Fibroblast of mammary gland (primary cell): Measurements from ENCODE around the gene MRPL11.

Experiments used
- DNase-seq: peaks from one replicate; pipeline ENCODE4 v3.0.0-alpha.2; 2010; ENCODE audit warnings: low read depth
- H3K4me3 ChIP-seq: 2 replicates; pipeline ENCODE4 v1.5.1; 2011; ENCODE audit warnings: low read depth, mild to moderate bottlenecking, low read length, moderate library complexity; ENCODE audit not compliant: control insufficient read depth
- TF ChIP-seq, protein P1 (sequence below): conservative IDR thresholded peaks from 2 replicates; pipeline ENCODE4 v1.5.1; 2011; ENCODE audit warnings: low read depth, low read length, inconsistent platforms; ENCODE audit not compliant: control insufficient read depth, insufficient read depth

The MRPL11 gene

DNA sequence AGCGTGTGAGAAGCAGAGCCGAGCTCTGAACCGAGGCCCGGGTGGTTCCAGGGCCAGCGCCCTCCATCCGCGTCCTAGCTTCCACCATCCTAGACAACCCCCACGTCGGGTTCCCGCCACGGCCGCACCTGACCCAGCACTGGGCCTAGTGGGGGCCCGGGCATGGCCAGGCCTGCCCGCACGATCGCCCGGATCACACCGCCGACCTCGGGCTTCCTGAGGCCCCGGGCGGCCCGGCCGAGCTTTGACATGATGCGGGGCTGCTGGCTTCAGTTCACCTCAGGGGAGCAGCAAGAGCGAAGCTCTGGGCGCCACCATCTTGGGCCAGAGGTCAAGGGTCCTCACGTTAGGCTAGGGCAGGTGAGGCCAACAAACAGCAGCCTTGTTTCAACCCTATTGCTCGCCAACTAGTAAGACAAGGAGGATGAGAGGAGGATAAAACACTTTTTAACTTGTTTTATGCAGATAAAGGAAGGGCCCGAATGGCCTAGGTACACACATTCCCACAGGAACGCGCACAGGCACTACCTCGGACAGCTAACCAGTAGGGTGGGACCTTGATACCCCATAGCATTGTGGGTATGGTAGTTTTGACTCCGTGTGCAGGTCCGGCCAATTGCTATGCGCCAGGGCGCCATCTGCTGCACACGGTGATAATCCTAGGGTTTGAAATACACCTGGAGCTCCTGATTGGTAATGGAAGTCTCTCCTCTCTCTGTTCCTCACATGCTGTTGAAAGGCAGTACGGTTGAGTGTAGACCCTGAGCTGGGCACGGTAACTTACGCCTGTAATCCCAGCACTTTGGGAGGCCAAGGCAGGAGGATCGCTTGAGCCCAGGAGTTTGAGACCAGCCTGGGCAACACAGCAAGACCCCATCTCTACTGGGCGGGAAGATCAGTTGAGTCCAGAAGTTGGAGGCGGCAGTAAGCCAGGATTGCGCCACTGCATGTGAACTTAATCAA is at the start of gene MRPL11:
TSS of gene MRPL11 (minus strand) at position 345 of the 963 bp plus-strand sequence. CDS start at position 251, 94 bp downstream.
- peak within 1 kb of the TSS; percentile 84 for H3K4me3 ChIP-seq
- DNase-seq: peak; percentile 92
- TF ChIP-seq, protein P1, sequence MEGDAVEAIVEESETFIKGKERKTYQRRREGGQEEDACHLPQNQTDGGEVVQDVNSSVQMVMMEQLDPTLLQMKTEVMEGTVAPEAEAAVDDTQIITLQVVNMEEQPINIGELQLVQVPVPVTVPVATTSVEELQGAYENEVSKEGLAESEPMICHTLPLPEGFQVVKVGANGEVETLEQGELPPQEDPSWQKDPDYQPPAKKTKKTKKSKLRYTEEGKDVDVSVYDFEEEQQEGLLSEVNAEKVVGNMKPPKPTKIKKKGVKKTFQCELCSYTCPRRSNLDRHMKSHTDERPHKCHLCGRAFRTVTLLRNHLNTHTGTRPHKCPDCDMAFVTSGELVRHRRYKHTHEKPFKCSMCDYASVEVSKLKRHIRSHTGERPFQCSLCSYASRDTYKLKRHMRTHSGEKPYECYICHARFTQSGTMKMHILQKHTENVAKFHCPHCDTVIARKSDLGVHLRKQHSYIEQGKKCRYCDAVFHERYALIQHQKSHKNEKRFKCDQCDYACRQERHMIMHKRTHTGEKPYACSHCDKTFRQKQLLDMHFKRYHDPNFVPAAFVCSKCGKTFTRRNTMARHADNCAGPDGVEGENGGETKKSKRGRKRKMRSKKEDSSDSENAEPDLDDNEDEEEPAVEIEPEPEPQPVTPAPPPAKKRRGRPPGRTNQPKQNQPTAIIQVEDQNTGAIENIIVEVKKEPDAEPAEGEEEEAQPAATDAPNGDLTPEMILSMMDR: peak; percentile 64

DNA sequence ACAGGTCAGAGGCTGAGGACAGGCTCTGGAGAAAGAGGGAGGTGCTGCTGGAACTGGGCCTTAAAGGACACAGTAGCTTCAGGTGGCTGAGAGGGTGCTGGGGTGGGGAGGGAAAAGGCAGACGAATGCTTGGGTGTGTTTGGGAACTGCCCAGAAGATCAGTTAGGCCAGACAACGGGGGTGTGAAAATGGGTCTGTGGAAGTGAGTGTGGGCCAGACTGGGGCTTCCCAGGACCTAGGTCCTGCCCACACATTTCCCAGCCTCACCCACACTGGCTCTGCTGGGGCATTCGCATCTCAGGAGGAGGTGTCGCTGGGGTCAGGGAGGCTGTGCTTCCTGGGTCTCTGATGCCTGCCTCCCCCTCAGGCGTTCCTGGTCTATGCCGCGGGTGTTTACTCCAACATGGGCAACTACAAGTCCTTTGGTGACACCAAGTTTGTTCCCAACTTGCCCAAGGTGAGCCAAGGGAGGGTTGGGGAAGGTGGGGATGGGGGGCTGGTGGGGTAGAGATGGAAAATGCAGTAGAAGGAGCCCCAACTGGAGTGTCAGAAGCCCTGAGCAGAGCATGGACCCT is 46.2 kb upstream of the MRPL11 start:
- no peak for DNase-seq
- TF ChIP-seq, protein P1: no peak
- no peak overlapping the region for H3K4me3 ChIP-seq

DNA sequence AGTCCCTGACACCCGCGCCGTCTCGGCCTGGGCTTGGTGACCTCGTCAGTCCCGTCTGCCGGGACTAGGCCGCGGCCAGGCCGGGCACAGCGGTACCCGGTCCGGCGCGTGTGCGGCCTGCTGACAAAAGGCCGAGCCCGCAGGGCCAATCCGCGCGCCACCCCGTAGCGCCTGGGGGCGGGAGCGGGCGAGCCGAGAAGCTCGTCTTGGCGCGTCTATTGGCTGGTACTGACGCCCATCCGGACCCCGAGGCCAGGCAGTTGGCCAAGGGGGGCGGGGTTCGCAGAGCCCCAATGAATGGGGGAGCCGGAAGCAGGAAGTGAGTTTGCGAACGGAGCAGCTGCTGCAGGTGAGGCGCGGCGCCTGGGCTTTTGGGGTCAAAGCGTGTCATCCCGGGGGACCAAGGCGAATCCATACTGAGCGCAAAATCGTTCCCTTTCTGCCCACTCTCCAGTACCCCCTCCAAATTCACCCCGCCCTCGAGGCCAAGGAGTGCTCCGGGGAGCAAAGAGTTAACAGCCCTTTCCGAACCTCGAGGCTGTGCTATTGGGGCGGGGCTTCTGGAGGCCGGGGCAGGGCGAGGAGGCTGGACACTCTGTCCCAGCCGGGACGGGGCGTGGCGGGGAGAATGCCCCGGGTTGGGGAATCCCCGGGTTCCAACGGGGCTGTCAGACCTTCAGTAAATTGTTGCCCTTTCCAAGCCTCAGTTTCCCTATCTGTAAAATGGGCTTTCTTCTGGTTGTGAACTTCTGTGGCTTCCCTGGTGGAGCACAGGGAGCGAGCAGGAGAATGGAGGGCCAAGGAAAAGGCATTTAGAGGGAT is 41.7 kb upstream of the MRPL11 start, which contains the start of gene DPP3:
TSS of gene DPP3 (plus strand) at position 318 of the 822 bp plus-strand sequence. CDS start 1,767 bp downstream, outside the sequence.
- peak within 1 kb of the TSS; percentile 86 for H3K4me3 ChIP-seq
- DNase-seq: peak; percentile 92
- TF ChIP-seq, protein P1: no peak

DNA sequence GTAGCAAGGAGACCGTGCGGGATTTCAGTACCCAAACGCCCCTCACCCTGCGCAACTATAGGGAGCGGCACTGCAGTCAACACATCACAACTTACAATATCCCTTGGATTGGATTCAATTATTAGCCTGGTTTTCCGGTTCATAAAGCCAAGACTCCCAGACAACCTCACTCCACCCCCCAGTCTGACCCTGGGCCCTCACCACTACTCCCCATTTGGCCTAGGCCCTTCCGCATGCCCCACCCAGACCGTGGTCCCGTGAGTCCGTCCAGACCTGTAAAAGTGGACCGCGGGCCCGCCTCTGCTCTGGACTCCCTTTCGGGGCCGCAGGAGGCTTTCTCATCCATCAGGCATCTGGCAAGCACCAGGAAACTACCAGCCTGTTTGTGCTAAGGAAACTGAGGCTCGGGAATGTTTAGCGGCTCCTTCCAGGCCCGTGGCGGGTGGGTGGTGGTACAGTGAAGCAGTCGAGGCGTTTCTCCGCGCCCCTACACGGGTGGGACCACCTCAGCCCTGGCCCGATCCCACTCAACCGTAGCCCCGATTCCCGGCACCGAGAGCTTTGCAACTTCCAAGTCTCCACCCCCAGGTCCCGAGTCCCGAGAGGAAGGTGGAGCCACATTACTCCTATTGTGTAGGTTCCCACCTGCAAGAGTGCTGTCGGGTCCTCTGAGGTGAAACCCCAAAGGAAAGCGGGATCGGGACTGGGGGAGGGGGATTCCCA is 40.9 kb upstream of the MRPL11 start:
- DNase-seq: peak; percentile 34
- TF ChIP-seq, protein P1: no peak
- peak overlapping the region; percentile 86 for H3K4me3 ChIP-seq

DNA sequence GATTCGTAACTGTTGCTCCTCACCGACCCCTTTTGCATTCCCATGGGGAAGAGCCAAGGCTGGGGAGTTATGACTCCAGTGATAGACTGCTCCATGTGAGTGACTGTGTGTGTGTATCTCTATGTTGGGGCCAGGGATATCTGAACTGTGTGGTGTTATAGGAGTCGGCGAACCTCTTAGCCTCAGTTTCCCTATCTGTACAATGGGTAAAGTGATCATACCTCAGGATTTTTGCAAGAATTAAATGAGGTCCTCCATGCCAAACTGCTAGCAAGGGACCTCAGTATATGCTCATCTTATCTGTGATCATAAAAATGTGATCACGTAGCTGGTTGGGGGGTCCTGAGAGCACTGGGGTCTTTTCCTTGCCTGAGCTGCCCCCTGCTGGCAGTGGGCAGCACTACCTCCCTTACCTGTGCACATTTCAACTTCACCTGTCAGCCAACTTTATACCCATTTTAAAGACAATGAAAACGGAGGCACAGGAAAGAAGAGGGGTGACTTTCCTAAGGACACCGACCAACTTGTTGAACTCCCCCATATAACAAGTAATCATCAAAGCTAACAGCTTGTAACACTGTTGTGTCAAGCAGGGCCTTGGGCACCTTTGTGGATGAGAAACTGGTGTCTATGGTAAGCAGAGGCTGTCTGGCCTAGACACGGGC is 40.2 kb upstream of the MRPL11 start:
- no peak for DNase-seq
- peak overlapping the region; percentile 86 for H3K4me3 ChIP-seq
- TF ChIP-seq, protein P1: peak; percentile 75
